Testis (tissue), 2 donors: ENCODE measurements around the gene TMEM209.
"Not testable (repeated sequence)": the region's sequence is repeated elsewhere in the genome, so short reads cannot be mapped to it uniquely, and the experiment has no call there.

Experiments used
- POLR2A ChIP-seq: fragments of 450-650 bp; IDR thresholded peaks from one replicate; pipeline ENCODE4 v1.6.1; 2017; ENCODE audit warnings: antibody characterized with exemption, mild to moderate bottlenecking, moderate library complexity
- TF ChIP-seq, protein P1 (sequence below), 3 experiments: fragments of 450-650 bp in 2 of 3; fragments of 200-600 bp in 1 of 3; sonication (generic) in 1 of 3; IDR thresholded peaks; one replicate each; pipeline ENCODE4 v1.5.1; 2016 to 2019; ENCODE audit warnings: antibody characterized with exemption in 3 of 3, mild to moderate bottlenecking in 2 of 3, moderate library complexity in 1 of 3

- not testable (repeated sequence) for TF ChIP-seq POLR2A
- TF ChIP-seq, protein P1, sequence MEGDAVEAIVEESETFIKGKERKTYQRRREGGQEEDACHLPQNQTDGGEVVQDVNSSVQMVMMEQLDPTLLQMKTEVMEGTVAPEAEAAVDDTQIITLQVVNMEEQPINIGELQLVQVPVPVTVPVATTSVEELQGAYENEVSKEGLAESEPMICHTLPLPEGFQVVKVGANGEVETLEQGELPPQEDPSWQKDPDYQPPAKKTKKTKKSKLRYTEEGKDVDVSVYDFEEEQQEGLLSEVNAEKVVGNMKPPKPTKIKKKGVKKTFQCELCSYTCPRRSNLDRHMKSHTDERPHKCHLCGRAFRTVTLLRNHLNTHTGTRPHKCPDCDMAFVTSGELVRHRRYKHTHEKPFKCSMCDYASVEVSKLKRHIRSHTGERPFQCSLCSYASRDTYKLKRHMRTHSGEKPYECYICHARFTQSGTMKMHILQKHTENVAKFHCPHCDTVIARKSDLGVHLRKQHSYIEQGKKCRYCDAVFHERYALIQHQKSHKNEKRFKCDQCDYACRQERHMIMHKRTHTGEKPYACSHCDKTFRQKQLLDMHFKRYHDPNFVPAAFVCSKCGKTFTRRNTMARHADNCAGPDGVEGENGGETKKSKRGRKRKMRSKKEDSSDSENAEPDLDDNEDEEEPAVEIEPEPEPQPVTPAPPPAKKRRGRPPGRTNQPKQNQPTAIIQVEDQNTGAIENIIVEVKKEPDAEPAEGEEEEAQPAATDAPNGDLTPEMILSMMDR (IDR thresholded peaks at IDR 0.05) = not testable (repeated sequence)
These were observed 24.8 kb upstream of the TMEM209 start for GRCh38 chr7:130229981-130230380.
